HCT116 (cell line): ENCODE measurements around the gene ARHGAP28.

Experiments
- CBX3 ChIP-seq: IDR thresholded peaks from 2 replicates; pipeline ENCODE4 v1.6.1; 2012; ENCODE audit warnings: low read depth
- ELF1 ChIP-seq: IDR thresholded peaks from 2 replicates; pipeline ENCODE4 v1.6.1; 2012; ENCODE audit warnings: low read depth, borderline replicate concordance
- EZH2 ChIP-seq: fragments of 200-600 bp; sonication (generic); IDR thresholded peaks from 2 replicates; pipeline ENCODE4 v1.6.1; 2017; ENCODE audit warnings: antibody characterized with exemption, mixed run types
- EZH2phosphoT487 ChIP-seq: fragments of 200-600 bp; IDR thresholded peaks from 2 replicates; pipeline ENCODE4 v1.6.1; 2018; ENCODE audit warnings: antibody characterized with exemption, borderline replicate concordance
- POLR2A ChIP-seq: IDR thresholded peaks from 2 replicates; pipeline ENCODE4 v1.7.0; 2011; ENCODE audit warnings: borderline replicate concordance; ENCODE audit not compliant: insufficient read depth, insufficient read length; ENCODE audit errors: extremely low read depth
- SIN3A ChIP-seq: IDR thresholded peaks from 2 replicates; pipeline ENCODE4 v1.6.1; 2012; ENCODE audit warnings: low read depth
- TCF7L2 ChIP-seq: IDR thresholded peaks from 2 replicates; pipeline ENCODE4 v1.7.0; 2011; ENCODE audit warnings: borderline replicate concordance, inconsistent platforms; ENCODE audit not compliant: insufficient read depth, insufficient read length; ENCODE audit errors: extremely low read depth
- ZNF274 ChIP-seq: fragments of 200-500 bp; sonication (Bioruptor generic); IDR thresholded peaks from 2 replicates; pipeline ENCODE4 v1.6.1; 2014; ENCODE audit warnings: mild to moderate bottlenecking, low read depth, low read length, inconsistent platforms
- TF ChIP-seq, protein P1 (sequence below), 3 experiments: fragments of 200-600 bp in 1 of 3; sonication (generic) in 1 of 3; IDR thresholded peaks in 2 of 3; conservative IDR thresholded peaks in 1 of 3; 2 replicates each; pipeline ENCODE4 v1.5.1; 2012 to 2017; ENCODE audit warnings: low read depth in 2 of 3, low read length in 2 of 3, antibody characterized with exemption in 1 of 3, borderline replicate concordance in 1 of 3, control low read depth in 1 of 3, mild to moderate bottlenecking in 1 of 3, mixed read lengths in 1 of 3, mixed run types in 1 of 3, moderate library complexity in 1 of 3; ENCODE audit not compliant: insufficient read depth in 1 of 3
- TF ChIP-seq, protein P2 (sequence below): IDR thresholded peaks from 2 replicates; pipeline ENCODE4 v1.6.1; 2012; ENCODE audit warnings: low read depth
- TF ChIP-seq, protein P3 (sequence below): IDR thresholded peaks from 2 replicates; pipeline ENCODE4 v1.6.1; 2012
- TF ChIP-seq, protein P4 (sequence below): IDR thresholded peaks from 2 replicates; pipeline ENCODE4 v1.6.1; 2012

DNA sequence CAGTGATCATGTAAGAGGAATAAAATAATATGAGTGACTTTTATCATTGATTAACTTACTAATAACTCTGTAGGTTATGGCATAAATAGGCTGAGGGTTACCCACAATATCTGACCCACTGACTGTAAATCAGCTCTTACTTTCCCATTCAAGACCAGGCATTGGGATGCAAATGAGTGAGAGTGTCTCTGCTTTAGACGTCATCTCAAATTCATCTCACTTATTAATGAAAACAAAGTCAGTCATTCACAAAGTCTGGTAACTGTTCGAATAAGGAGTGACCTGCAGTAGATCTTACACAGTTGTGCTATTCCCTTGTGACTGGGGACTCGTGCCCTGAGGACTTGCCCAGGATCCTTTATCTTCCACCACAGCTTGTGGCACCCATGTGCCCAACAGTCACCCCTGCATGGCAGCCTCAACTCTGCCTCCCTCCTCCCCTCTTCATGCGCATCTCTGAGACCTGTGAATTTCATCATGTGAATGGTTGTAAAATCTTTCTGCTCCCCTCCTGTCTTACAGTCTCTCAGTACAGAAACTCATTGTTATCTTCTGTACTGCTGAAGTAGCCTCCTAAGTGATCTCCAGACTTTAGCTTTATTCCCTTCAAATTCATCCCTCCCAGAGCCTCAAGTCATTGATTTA lies 131.4 kb downstream of the ARHGAP28 start:
- TF ChIP-seq TCF7L2 (no peak), ELF1 (no peak), SIN3A (no peak), EZH2phosphoT487 (no peak), CBX3 (no peak), EZH2 (no peak), POLR2A (no peak), ZNF274 (no peak)
- TF ChIP-seq, protein P1, sequence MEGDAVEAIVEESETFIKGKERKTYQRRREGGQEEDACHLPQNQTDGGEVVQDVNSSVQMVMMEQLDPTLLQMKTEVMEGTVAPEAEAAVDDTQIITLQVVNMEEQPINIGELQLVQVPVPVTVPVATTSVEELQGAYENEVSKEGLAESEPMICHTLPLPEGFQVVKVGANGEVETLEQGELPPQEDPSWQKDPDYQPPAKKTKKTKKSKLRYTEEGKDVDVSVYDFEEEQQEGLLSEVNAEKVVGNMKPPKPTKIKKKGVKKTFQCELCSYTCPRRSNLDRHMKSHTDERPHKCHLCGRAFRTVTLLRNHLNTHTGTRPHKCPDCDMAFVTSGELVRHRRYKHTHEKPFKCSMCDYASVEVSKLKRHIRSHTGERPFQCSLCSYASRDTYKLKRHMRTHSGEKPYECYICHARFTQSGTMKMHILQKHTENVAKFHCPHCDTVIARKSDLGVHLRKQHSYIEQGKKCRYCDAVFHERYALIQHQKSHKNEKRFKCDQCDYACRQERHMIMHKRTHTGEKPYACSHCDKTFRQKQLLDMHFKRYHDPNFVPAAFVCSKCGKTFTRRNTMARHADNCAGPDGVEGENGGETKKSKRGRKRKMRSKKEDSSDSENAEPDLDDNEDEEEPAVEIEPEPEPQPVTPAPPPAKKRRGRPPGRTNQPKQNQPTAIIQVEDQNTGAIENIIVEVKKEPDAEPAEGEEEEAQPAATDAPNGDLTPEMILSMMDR (IDR thresholded peaks at IDR 0.05 in 2 of 3, conservative IDR thresholded peaks at IDR 0.05 in 1 of 3; ENCODE audit: borderline replicate concordance in 1 of 3, insufficient read depth in 1 of 3, low read depth in 2 of 3, low read length in 2 of 3), result no peak
- TF ChIP-seq, protein P2, sequence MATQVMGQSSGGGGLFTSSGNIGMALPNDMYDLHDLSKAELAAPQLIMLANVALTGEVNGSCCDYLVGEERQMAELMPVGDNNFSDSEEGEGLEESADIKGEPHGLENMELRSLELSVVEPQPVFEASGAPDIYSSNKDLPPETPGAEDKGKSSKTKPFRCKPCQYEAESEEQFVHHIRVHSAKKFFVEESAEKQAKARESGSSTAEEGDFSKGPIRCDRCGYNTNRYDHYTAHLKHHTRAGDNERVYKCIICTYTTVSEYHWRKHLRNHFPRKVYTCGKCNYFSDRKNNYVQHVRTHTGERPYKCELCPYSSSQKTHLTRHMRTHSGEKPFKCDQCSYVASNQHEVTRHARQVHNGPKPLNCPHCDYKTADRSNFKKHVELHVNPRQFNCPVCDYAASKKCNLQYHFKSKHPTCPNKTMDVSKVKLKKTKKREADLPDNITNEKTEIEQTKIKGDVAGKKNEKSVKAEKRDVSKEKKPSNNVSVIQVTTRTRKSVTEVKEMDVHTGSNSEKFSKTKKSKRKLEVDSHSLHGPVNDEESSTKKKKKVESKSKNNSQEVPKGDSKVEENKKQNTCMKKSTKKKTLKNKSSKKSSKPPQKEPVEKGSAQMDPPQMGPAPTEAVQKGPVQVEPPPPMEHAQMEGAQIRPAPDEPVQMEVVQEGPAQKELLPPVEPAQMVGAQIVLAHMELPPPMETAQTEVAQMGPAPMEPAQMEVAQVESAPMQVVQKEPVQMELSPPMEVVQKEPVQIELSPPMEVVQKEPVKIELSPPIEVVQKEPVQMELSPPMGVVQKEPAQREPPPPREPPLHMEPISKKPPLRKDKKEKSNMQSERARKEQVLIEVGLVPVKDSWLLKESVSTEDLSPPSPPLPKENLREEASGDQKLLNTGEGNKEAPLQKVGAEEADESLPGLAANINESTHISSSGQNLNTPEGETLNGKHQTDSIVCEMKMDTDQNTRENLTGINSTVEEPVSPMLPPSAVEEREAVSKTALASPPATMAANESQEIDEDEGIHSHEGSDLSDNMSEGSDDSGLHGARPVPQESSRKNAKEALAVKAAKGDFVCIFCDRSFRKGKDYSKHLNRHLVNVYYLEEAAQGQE, result no peak
- TF ChIP-seq, protein P3, sequence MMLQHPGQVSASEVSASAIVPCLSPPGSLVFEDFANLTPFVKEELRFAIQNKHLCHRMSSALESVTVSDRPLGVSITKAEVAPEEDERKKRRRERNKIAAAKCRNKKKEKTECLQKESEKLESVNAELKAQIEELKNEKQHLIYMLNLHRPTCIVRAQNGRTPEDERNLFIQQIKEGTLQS, result no peak
- TF ChIP-seq, protein P4, sequence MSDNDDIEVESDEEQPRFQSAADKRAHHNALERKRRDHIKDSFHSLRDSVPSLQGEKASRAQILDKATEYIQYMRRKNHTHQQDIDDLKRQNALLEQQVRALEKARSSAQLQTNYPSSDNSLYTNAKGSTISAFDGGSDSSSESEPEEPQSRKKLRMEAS, result no peak
